CD4-positive, CD25-positive, alpha-beta regulatory T cell (primary cell): ENCODE data around the gene AMHR2. TPM values are rescaled to one million over a fixed set of nuclear protein-coding genes. Genes with fewer than 3 reads are reported as not detected.
"Not testable (repeated sequence)": the region's sequence is repeated elsewhere in the genome, so short reads cannot be mapped to it uniquely, and the experiment has no call there.

Experiments
- ATAC-seq, 2 donors: fragments of 150-1000 bp; cut with Tn5 transposase; one replicate each; pipeline ENCODE4 v1.10.0; 2021; ENCODE audit warnings: low read depth in 2 of 2, moderate number of reproducible peaks in 2 of 2, moderate library complexity in 1 of 2
- DNase-seq, 3 donors: peaks; one replicate each; pipeline versions ENCODE4 v3.0.0 to v3.0.0-alpha.2; 2012 to 2022; ENCODE audit warnings: mixed read lengths in 1 of 3
- H3K27ac ChIP-seq: one replicate; pipeline ENCODE4 v1.7.0; 2013; ENCODE audit warnings: mild to moderate bottlenecking, low read length; ENCODE audit not compliant: insufficient read depth, poor library complexity, severe bottlenecking
- H3K27me3 ChIP-seq: one replicate; pipeline ENCODE4 v1.7.0; 2013; ENCODE audit warnings: low read length; ENCODE audit not compliant: control insufficient read depth, insufficient read depth
- H3K36me3 ChIP-seq: one replicate; pipeline ENCODE4 v1.7.0; 2013; ENCODE audit warnings: mild to moderate bottlenecking, low read length, moderate library complexity; ENCODE audit not compliant: control insufficient read depth, insufficient read depth
- H3K4me1 ChIP-seq: 2 replicates; pipeline ENCODE4 v1.7.0; 2013; ENCODE audit warnings: mild to moderate bottlenecking, low read length; ENCODE audit not compliant: insufficient read depth, control insufficient read depth, poor library complexity, severe bottlenecking
- H3K4me3 ChIP-seq: one replicate; pipeline ENCODE4 v1.7.0; 2013; ENCODE audit warnings: low read depth, mild to moderate bottlenecking, low read length, moderate library complexity
- H3K9me3 ChIP-seq, 2 experiments: 1 replicate in 1 of 2; 2 replicates in 1 of 2; pipeline ENCODE4 v1.7.0; 2013; ENCODE audit warnings: low read length in 2 of 2, mild to moderate bottlenecking in 1 of 2, moderate library complexity in 1 of 2; ENCODE audit not compliant: control insufficient read depth in 2 of 2
- H3K27ac Mint-ChIP-seq, 3 donors: one replicate each; pipeline ENCODE4 v1.8.0; 2020 to 2022; ENCODE audit warnings: mild to moderate bottlenecking in 3 of 3, mixed read lengths in 3 of 3, moderate library complexity in 2 of 3
- H3K27me3 Mint-ChIP-seq: one replicate; pipeline ENCODE4 v1.8.0; 2022; ENCODE audit warnings: mild to moderate bottlenecking, mixed read lengths
- H3K36me3 Mint-ChIP-seq: one replicate; pipeline ENCODE4 v1.8.0; 2020; ENCODE audit warnings: mixed read lengths
- H3K4me1 Mint-ChIP-seq, 4 donors: one replicate each; pipeline ENCODE4 v1.8.0; 2020 to 2022; ENCODE audit warnings: mixed read lengths in 4 of 4, mild to moderate bottlenecking in 1 of 4
- H3K4me3 Mint-ChIP-seq, 4 donors: one replicate each; pipeline ENCODE4 v1.8.0; 2020 to 2022; ENCODE audit warnings: mild to moderate bottlenecking in 4 of 4, mixed read lengths in 4 of 4, moderate library complexity in 3 of 4
- H3K9me3 Mint-ChIP-seq, 7 donors: one replicate each; pipeline ENCODE4 v1.8.0; 2020 to 2022; ENCODE audit warnings: mixed read lengths in 7 of 7, mild to moderate bottlenecking in 3 of 7, moderate library complexity in 2 of 7
- polyA plus RNA-seq, 4 donors: library from polyadenylated mRNA; unstranded; fragments of 300-500 nt; fragmentation: Illumina TruSeq; gene quantifications; one replicate each; pipeline ENCODE4 v1.2.3, GENCODE V29; 2021
- total RNA-seq: library from RNA; stranded (reverse); gene quantifications from one replicate; pipeline ENCODE4 v1.2.3, GENCODE V29; 2022

Gene AMHR2
- total and polyA plus RNA-seq, 5 donors from 2014 or later, result not detected

GRCh38 chr12:53428741-53429140 lies 5.1 kb downstream of the AMHR2 start:
- H3K4me1 Mint-ChIP-seq, result no peaks in the 10 kb centered on the region
- H3K27me3 Mint-ChIP-seq, result no peaks in the 10 kb centered on the region
- H3K4me3 ChIP-seq, result no peak overlapping the region
- no peak overlapping the region for H3K4me3 Mint-ChIP-seq
- no peaks in the 10 kb centered on the region for H3K27me3 ChIP-seq
- DNase-seq (no peak), ATAC-seq (no peak)
- H3K9me3 ChIP-seq, result no peaks in the 10 kb centered on the region
- no peak overlapping the region for H3K27ac ChIP-seq
- H3K4me1 ChIP-seq, result no peaks in the 10 kb centered on the region
- H3K36me3 ChIP-seq, result no peaks in the 10 kb centered on the region
- H3K27ac Mint-ChIP-seq, result no peak overlapping the region
- H3K9me3 Mint-ChIP-seq, result no peaks in the 10 kb centered on the region
- H3K36me3 Mint-ChIP-seq, result no peaks in the 10 kb centered on the region

DNA sequence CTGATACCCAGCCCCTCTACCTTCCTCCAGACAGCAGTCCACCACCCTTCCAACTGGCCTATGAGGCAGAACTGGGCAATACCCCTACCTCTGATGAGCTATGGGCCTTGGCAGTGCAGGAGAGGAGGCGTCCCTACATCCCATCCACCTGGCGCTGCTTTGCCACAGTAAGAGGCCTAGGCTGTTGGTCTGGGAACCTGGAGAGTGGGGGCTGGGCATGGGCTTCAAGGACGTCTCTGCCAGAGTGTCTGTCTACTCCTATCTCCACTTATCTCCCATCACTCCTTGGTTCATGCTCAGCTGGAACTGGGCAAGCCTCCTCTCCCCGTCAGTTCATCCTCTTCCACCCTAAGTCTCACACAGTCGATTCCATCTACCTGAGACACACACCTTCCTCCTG lies 6.5 kb downstream of the AMHR2 start:
- H3K9me3 ChIP-seq, result no peaks in the 10 kb centered on the region
- Mint-ChIP-seq H3K4me3 (no peak overlapping the region), H3K27ac (peak overlapping the region in 1 of 3 donors; percentile 12), H3K9me3 (no peaks in the 10 kb centered on the region), H3K36me3 (no peaks in the 10 kb centered on the region), H3K4me1 (no peaks in the 10 kb centered on the region), H3K27me3 (no peaks in the 10 kb centered on the region)
- no peaks in the 10 kb centered on the region for H3K4me1 ChIP-seq
- H3K4me3 ChIP-seq, result no peak overlapping the region
- H3K36me3 ChIP-seq, result no peaks in the 10 kb centered on the region
- H3K27me3 ChIP-seq, result no peaks in the 10 kb centered on the region
- ATAC-seq (no peak), DNase-seq (no peak)
- H3K27ac ChIP-seq, result no peak overlapping the region

- no peak overlapping the region for H3K4me3 ChIP-seq
- ATAC-seq, result no peak
- H3K27ac Mint-ChIP-seq, result no peak overlapping the region
- H3K9me3 Mint-ChIP-seq, result no peaks in the 10 kb centered on the region
- no peaks in the 10 kb centered on the region for H3K9me3 ChIP-seq
- H3K36me3 Mint-ChIP-seq, result no peaks in the 10 kb centered on the region
- no peaks in the 10 kb centered on the region for H3K4me1 Mint-ChIP-seq
- H3K27ac ChIP-seq, result no peak overlapping the region
- DNase-seq, result no peak
- no peaks in the 10 kb centered on the region for H3K4me1 ChIP-seq
- no peaks in the 10 kb centered on the region for H3K27me3 Mint-ChIP-seq
- no peaks in the 10 kb centered on the region for H3K27me3 ChIP-seq
- H3K4me3 Mint-ChIP-seq, result no peak overlapping the region
- no peaks in the 10 kb centered on the region for H3K36me3 ChIP-seq
Measured at GRCh38 chr12:53431187-53431586, 7.5 kb downstream of the AMHR2 start.

DNA sequence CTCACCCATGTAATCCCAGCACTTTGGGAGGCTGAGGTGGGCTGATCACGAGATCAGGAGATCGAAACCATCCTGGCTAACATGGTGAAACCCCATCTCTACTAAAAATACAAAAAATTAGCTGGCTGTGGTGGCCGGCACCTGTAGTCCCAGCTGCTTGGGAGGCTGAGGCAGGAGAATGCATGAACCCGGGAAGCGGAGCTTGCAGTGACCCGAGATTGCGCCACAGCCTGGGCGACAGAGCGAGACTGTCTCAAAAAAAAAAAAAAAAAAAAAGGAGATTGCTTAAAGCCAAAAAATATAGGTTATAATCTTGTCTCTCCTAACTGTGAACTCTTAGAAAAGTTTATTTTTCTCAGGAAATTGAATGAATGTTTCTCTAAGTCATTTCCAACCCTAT lies 11.7 kb downstream of the AMHR2 start:
- H3K9me3 Mint-ChIP-seq, H3K36me3 Mint-ChIP-seq, H3K36me3 ChIP-seq, DNase-seq, H3K27ac ChIP-seq, H3K27me3 Mint-ChIP-seq, H3K4me3 ChIP-seq, H3K4me1 Mint-ChIP-seq, H3K4me1 ChIP-seq, H3K9me3 ChIP-seq, H3K27me3 ChIP-seq, H3K4me3 Mint-ChIP-seq, ATAC-seq: not testable (repeated sequence)
- H3K27ac Mint-ChIP-seq, result peak overlapping the region in 1 of 3 donors; percentile 9

- not testable (repeated sequence) for ATAC-seq, H3K27me3 Mint-ChIP-seq, H3K9me3 ChIP-seq, H3K27ac Mint-ChIP-seq, H3K36me3 ChIP-seq, H3K4me3 ChIP-seq, DNase-seq, H3K9me3 Mint-ChIP-seq, H3K27ac ChIP-seq, H3K27me3 ChIP-seq
- Mint-ChIP-seq H3K4me1 (peaks cover 0 to 32% (median 21%) of the 10 kb centered on the region in 4 donors), H3K36me3 (peaks cover 16% of the 10 kb centered on the region), H3K4me3 (peak overlapping the region in 2 of 4 donors; percentile 21 to 80)
- H3K4me1 ChIP-seq, result peaks cover 28% of the 10 kb centered on the region
Measured at GRCh38 chr12:53439582-53439981, 15.9 kb downstream of the AMHR2 start.

GRCh38 chr12:53441040-53441833 lies 17.6 kb downstream of the AMHR2 start, which contains the start of gene PRR13:
Gene PRR13, plus strand, starts transcription at chr12:53441734. Its CDS starts 981 bp downstream, at chr12:53442715.
- Histone ChIP-seq H3K9me3 (no peaks in the 10 kb centered on the region), H3K36me3 (peaks cover 21% of the 10 kb centered on the region), H3K4me3 (peak within 1 kb of the TSS; percentile 91), H3K4me1 (peaks cover 41% of the 10 kb centered on the region), H3K27me3 (no peaks in the 10 kb centered on the region), H3K27ac (peak within 1 kb of the TSS; percentile 87)
- no peaks in the 10 kb centered on the region for H3K9me3 Mint-ChIP-seq
- H3K4me3 Mint-ChIP-seq, result peak within 1 kb of the TSS; percentile 97 to 100 (median 98)
- peaks cover 27% of the 10 kb centered on the region for H3K36me3 Mint-ChIP-seq
- peaks cover 4 to 47% (median 32%) of the 10 kb centered on the region in 4 donors for H3K4me1 Mint-ChIP-seq
- peak within 1 kb of the TSS; percentile 96 to 99 (median 97) for H3K27ac Mint-ChIP-seq
- DNase-seq (peak; percentile 97 to 100 (median 98)), ATAC-seq (peak; percentile 99 to 100)
- no peaks in the 10 kb centered on the region for H3K27me3 Mint-ChIP-seq

- Mint-ChIP-seq H3K9me3 (no peaks in the 10 kb centered on the region), H3K27ac (peak overlapping the region in 2 of 3 donors; percentile 53 to 57), H3K4me1 (peaks cover 4 to 56% (median 41%) of the 10 kb centered on the region in 4 donors), H3K36me3 (peaks cover 40% of the 10 kb centered on the region), H3K27me3 (no peaks in the 10 kb centered on the region), H3K4me3 (peak overlapping the region; percentile 48 to 98 (median 76))
- H3K4me1 ChIP-seq, result peaks cover 41% of the 10 kb centered on the region
- H3K27me3 ChIP-seq, result no peaks in the 10 kb centered on the region
- no peak for ATAC-seq
- no peaks in the 10 kb centered on the region for H3K9me3 ChIP-seq
- H3K27ac ChIP-seq, result peak overlapping the region; percentile 3
- peak overlapping the region; percentile 59 for H3K4me3 ChIP-seq
- H3K36me3 ChIP-seq, result peaks cover 42% of the 10 kb centered on the region
- no peak for DNase-seq
Measured at GRCh38 chr12:53443955-53444354, 20.3 kb downstream of the AMHR2 start.
